ENCODE measurements around the gene HLA-DOB. TPM values are rescaled to one million over a fixed set of nuclear protein-coding genes. Genes with fewer than 3 reads are reported as not detected.
"Not testable (repeated sequence)": the region's sequence is repeated elsewhere in the genome, so short reads cannot be mapped to it uniquely, and the experiment has no call there.

The HLA-DOB gene
- total RNA-seq, 1 donor: 6.6 TPM

DNA sequence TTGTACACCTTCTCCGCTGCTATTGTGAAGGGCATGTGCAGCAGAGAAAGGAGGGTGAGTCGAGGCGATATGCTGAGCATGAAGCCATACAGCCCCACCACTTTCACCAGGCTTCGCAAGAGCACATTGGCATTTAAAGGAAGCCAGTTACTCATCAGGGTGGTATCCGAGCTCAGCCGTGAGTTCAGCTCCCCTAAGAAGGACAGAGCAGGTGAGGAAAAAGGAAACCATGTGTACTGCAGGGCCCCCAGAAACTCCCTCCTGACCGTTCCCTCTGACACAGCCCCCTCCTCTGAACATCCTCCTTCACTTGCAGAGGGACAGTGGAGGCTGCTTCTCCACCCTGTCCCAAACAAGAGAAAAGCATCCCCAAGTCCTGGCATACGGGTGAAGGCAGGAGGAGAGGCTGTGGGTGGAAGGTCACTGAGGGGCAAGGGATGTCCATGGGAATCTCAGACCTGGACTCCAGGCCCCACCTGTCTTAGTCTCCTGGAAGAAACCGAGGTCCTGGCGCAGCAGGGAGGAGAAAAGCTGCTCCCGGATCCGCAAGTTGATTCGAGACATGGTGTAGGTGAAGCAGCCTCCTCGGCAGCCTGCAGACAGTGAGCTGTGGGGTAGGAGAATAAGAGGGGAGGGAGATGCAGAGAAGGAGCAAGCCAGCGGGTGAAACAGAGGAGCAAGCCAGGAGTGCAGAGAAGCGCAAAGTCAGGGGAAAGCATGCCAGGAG lies 18.5 kb upstream of the HLA-DOB start:
- H3K4me1 ChIP-seq (ENCODE audit: insufficient read depth, low read length): peaks cover 36% of the 10 kb centered on the region
- no peaks in the 10 kb centered on the region for H3K27me3 ChIP-seq (ENCODE audit: insufficient read depth, low read length)
- H3K4me3 ChIP-seq (ENCODE audit: low read length): no peak overlapping the region
- H3K9me3 ChIP-seq (ENCODE audit: low read depth, low read length): no peaks in the 10 kb centered on the region

DNA sequence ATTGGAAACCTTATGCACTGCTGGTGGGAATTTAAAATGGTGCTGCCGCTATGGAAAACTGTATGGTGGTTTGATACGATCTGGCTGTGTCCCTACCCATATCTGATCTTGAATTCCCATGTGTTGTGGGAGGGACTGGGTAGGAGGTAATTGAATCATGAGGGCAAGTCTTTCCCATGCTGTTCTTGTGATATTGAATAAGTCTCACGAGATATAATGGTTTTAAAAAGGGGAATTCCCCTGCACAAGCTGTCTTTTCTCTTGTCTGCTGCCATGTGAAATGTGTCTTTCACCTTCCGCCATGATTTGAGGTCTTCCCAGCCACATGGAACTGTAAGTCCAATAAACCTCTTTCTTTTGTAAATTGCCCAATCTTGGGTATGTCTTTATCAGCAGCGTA lies 16.9 kb upstream of the HLA-DOB start:
- Histone ChIP-seq H3K27me3 (ENCODE audit: insufficient read depth, low read length) (no peaks in the 10 kb centered on the region), H3K4me1 (ENCODE audit: insufficient read depth, low read length) (peaks cover 19% of the 10 kb centered on the region), H3K4me3 (ENCODE audit: low read length) (no peak overlapping the region), H3K9me3 (ENCODE audit: low read depth, low read length) (no peaks in the 10 kb centered on the region)

DNA sequence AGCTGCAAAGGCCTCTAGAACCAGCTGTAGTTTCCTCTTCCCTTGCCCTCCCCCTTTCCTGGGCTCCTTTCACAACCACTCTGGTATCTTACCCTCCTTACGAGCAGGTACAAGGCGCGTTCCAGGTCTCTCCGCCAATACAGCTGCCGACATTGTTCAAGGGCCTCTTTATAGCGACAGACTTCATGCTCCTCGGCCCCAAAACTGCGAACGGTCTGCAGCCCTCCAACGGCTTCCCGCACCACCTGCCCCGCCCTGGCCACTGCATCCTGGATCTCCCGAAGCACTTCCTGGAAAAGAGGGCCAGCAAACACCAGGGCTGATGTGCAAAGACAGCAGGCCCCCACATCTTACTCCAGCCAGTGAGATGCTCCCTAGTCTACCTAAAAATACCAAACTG lies 15.7 kb upstream of the HLA-DOB start:
- Histone ChIP-seq H3K9me3 (ENCODE audit: low read depth, low read length) (no peaks in the 10 kb centered on the region), H3K4me3 (ENCODE audit: low read length) (no peak overlapping the region), H3K27me3 (ENCODE audit: insufficient read depth, low read length) (no peaks in the 10 kb centered on the region), H3K4me1 (ENCODE audit: insufficient read depth, low read length) (peaks cover 14% of the 10 kb centered on the region)

DNA sequence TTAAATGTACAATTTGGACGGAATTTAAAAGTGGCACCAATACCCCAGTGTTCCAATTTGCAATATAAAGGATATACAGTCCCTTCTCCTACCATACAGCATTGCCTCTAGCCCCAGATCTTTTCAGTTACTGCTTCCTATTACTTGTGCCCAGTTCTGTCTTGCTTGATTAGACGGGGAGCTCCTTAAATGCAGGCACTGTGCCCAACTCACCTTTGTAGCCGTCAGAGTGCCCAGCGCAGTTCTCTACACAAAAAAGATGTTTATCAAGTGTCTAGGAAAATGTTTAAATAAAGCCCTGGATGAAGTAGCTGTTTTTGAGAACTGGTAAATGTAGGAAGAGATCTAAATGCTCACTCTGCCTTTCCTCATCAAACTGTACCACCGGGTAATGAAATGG lies 14.1 kb upstream of the HLA-DOB start:
- Histone ChIP-seq H3K9me3 (ENCODE audit: low read depth, low read length) (no peaks in the 10 kb centered on the region), H3K27me3 (ENCODE audit: insufficient read depth, low read length) (no peaks in the 10 kb centered on the region), H3K4me1 (ENCODE audit: insufficient read depth, low read length) (peaks cover under 1% of the 10 kb centered on the region), H3K4me3 (ENCODE audit: low read length) (no peak overlapping the region)

DNA sequence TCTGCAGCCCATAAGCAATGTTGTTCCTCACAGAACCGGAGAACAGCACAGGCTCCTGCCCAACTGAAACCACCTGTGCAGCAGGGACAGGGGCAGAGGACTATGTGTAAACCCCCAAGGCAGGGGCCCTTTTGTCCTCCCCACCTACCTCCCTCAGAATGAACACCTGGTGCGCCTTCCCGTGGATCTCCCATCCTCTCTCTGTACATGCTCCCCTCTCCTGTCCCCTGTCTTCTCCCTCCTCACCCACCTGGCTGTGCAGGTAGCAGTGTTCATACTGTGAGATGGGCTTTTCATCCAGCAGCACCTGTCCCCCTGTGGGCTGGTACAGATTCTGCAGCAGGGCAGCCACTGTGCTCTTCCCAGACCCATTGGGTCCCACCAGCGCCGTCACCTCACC lies 13.2 kb upstream of the HLA-DOB start:
- Histone ChIP-seq H3K4me1 (ENCODE audit: insufficient read depth, low read length) (no peaks in the 10 kb centered on the region), H3K27me3 (ENCODE audit: insufficient read depth, low read length) (no peaks in the 10 kb centered on the region), H3K9me3 (ENCODE audit: low read depth, low read length) (no peaks in the 10 kb centered on the region), H3K4me3 (ENCODE audit: low read length) (no peak overlapping the region)

DNA sequence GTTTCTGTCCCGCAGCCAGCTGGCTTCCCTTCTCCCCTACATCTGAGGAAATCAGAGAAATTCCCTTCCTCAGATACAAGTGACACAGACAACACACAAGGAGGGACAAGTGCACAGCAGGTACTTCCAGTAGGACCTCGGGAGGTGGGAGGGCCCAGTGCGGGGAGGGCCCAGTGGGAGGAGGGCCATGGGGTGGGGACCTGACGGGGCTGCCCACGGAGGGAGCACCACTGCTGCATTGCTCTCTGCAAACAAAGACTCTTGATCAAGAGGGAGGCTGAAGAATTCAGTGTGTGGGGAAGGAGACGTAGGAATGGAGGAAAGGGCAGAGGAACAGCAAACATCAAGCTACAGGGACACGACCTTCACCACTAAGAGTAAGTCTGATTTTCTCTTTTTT lies 12.7 kb upstream of the HLA-DOB start:
- H3K27me3 ChIP-seq (ENCODE audit: insufficient read depth, low read length): no peaks in the 10 kb centered on the region
- no peaks in the 10 kb centered on the region for H3K9me3 ChIP-seq (ENCODE audit: low read depth, low read length)
- H3K4me1 ChIP-seq (ENCODE audit: insufficient read depth, low read length): no peaks in the 10 kb centered on the region
- no peak overlapping the region for H3K4me3 ChIP-seq (ENCODE audit: low read length)

DNA sequence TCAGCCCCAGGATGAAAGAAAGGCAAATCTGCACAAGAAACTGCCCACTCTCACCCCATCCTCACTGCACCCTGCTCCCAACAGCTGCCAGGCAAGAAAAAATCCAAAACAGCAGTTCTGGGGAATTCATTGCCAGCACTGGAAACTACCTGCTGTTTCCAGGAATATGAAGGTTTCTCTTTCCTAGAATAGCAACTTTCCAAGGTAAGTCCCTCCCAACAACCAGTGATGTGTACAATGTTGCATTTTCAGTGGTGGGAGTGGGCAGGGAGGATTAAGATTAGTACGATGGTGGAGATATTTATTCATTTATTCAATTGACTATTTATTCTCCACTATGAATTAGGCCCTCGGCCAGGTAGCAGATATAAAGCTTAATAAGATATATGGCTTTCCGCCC lies 10.2 kb upstream of the HLA-DOB start:
- Histone ChIP-seq H3K4me1 (ENCODE audit: insufficient read depth, low read length) (no peaks in the 10 kb centered on the region), H3K27me3 (ENCODE audit: insufficient read depth, low read length) (no peaks in the 10 kb centered on the region), H3K4me3 (ENCODE audit: low read length) (no peak overlapping the region), H3K9me3 (ENCODE audit: low read depth, low read length) (no peaks in the 10 kb centered on the region)

DNA sequence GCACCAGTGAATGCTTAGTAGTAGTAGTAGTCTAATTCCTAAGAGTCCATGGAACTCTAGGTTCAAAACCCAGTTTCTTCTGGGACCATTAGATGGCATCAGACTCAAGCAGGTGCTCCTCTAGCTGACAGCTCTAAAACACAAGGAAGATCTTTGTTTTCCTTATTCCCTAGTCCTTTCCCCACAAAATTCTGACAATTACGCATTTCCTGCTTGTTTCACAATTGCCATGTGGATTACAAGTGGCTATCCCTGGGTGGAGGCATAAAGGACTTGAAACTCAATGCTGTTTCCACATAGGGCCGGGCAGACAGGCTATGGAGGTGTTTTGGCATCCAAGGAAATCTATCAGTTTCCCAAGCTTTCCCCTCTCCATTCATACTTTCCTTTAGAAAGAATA lies 9.2 kb upstream of the HLA-DOB start:
- no peaks in the 10 kb centered on the region for H3K9me3 ChIP-seq (ENCODE audit: low read depth, low read length)
- peaks cover 4% of the 10 kb centered on the region for H3K4me1 ChIP-seq (ENCODE audit: insufficient read depth, low read length)
- no peak overlapping the region for H3K4me3 ChIP-seq (ENCODE audit: low read length)
- H3K27me3 ChIP-seq (ENCODE audit: insufficient read depth, low read length): no peaks in the 10 kb centered on the region

DNA sequence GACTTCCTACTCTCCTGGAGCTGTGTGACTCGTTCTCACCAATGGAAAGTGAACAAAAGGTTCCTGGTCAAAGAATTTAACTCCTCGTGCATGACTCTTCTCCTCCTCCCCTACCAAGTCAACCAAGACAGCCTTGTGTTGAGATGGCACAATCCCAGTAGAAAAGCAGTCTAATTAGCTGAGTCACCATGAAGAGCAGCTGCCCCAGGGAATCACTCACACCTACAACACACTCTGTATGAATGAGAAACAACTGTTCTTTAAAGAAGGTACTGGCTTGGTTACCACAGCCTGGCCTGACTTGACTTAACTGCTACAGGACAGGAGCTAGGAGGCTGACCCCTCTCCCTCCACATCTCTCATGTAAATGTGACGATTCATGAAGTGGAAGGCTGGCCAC lies 2.9 kb upstream of the HLA-DOB start:
- no peak overlapping the region for H3K4me3 ChIP-seq (ENCODE audit: low read length)
- no peaks in the 10 kb centered on the region for H3K27me3 ChIP-seq (ENCODE audit: insufficient read depth, low read length)
- no peaks in the 10 kb centered on the region for H3K9me3 ChIP-seq (ENCODE audit: low read depth, low read length)
- peaks cover 7% of the 10 kb centered on the region for H3K4me1 ChIP-seq (ENCODE audit: insufficient read depth, low read length)

DNA sequence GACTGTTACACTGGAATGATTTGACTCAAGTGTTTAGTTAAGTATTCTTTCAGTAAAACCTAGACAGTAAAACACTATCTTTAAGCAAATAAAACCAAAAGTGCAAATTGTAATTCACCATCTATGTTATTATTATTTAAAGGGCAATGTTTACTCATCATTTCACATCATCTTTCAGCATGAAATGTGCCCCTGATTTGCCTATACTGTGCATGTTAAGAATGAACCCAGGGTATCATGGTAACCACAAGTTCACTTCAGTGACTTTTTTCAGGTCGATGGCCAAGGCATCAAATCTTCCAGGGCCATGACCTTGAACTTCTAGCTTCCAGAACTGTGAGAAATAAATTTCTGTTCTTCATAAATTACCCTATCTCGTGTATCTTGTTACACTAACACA lies 2.1 kb upstream of the HLA-DOB start:
- H3K4me1 ChIP-seq (ENCODE audit: insufficient read depth, low read length): peaks cover 7% of the 10 kb centered on the region
- no peaks in the 10 kb centered on the region for H3K27me3 ChIP-seq (ENCODE audit: insufficient read depth, low read length)
- no peaks in the 10 kb centered on the region for H3K9me3 ChIP-seq (ENCODE audit: low read depth, low read length)
- H3K4me3 ChIP-seq (ENCODE audit: low read length): no peak overlapping the region

DNA sequence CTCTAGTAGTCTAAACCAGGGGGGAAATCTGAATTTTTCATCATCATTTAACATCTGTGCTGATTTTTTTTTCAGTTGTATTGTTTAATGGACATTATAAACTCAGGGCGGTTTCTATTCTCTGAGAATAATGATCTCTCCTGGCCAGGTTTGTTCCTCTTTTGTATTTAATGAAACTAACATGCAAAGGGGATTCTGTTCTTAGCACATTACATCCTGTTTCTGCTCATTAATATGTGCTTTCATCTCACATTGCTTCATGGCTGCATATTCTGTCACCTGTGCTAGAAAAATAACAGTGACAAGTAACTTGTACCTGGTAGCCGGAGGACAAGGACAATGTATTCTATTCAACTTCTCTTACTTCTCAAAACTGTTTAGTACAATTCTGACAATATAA lies 806 bp downstream of the HLA-DOB start:
- Histone ChIP-seq H3K4me3 (ENCODE audit: low read length) (peak overlapping the region; percentile 46), H3K4me1 (ENCODE audit: insufficient read depth, low read length) (peaks cover 3% of the 10 kb centered on the region), H3K27me3 (ENCODE audit: insufficient read depth, low read length) (no peaks in the 10 kb centered on the region), H3K9me3 (ENCODE audit: low read depth, low read length) (no peaks in the 10 kb centered on the region)

DNA sequence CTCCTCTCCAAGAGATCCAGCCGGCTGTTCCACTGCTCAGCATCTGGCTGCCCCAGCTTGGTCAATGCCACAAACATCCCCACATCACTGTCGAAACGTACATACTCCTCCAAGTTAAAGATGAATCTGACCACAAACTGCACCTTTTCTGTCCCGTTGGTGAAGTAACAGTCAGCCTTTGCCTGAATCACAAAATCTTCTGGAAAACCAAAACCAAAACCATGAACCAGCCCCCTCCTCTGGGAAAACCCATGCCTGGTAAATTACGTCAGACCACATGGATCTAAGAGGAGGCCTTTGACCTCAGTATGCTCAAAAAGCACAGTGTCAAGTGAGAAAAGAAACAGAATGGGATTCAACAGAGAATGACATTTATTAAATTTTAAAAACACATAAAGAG lies 1.7 kb downstream of the HLA-DOB start:
- peak overlapping the region; percentile 46 for H3K4me3 ChIP-seq (ENCODE audit: low read length)
- no peaks in the 10 kb centered on the region for H3K4me1 ChIP-seq (ENCODE audit: insufficient read depth, low read length)

DNA sequence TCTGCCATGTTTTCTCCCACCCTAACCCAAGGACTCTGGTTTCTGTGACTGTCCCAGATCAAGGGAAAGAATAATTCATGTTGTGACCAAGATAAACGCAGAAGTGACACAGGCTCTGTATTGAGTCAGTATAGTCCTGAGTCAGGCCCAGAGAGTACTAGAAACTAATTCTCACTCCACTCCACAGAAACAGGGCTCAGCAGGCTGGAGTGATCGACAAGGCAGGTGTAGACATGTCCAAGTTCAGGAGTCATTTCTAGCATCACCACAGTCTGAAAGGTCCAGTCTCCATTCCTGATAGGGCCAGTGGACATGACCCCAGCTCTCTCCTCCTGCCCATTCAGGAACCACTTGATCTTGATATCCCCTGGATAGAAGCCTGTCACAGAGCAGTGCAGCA lies 2.7 kb downstream of the HLA-DOB start:
- Histone ChIP-seq H3K4me3 (ENCODE audit: low read length) (no peak overlapping the region), H3K27me3 (ENCODE audit: insufficient read depth, low read length) (no peaks in the 10 kb centered on the region), H3K4me1 (ENCODE audit: insufficient read depth, low read length) (no peaks in the 10 kb centered on the region), H3K9me3 (ENCODE audit: low read depth, low read length) (no peaks in the 10 kb centered on the region)

More for the DNA sequence above, 1.7 kb downstream of the HLA-DOB start:
- no peaks in the 10 kb centered on the region for H3K9me3 ChIP-seq (ENCODE audit: low read depth, low read length)
- no peaks in the 10 kb centered on the region for H3K27me3 ChIP-seq (ENCODE audit: insufficient read depth, low read length)

DNA sequence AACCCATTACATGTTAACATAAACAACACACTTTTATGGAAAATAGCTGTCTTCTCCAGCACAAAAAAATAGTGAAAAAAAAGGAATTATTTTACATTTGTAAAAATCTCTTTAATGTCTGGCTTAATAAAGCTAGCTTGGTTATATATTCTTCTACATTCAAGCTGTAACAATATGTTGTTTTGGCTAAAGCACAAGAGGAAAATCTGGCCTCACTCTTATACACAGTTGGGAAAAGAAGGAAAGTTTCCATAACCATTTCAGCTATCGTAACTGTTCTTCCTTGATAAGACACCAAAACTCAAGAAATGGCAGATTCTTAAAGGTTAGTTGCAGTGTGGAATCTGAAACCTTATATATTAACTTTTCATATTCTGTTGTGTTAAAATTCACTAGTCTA lies 7.6 kb downstream of the HLA-DOB start:
- Histone ChIP-seq H3K9me3 (ENCODE audit: low read depth, low read length) (no peaks in the 10 kb centered on the region), H3K4me3 (ENCODE audit: low read length) (no peak overlapping the region), H3K4me1 (ENCODE audit: insufficient read depth, low read length) (no peaks in the 10 kb centered on the region), H3K27me3 (ENCODE audit: insufficient read depth, low read length) (peaks cover 7% of the 10 kb centered on the region)

DNA sequence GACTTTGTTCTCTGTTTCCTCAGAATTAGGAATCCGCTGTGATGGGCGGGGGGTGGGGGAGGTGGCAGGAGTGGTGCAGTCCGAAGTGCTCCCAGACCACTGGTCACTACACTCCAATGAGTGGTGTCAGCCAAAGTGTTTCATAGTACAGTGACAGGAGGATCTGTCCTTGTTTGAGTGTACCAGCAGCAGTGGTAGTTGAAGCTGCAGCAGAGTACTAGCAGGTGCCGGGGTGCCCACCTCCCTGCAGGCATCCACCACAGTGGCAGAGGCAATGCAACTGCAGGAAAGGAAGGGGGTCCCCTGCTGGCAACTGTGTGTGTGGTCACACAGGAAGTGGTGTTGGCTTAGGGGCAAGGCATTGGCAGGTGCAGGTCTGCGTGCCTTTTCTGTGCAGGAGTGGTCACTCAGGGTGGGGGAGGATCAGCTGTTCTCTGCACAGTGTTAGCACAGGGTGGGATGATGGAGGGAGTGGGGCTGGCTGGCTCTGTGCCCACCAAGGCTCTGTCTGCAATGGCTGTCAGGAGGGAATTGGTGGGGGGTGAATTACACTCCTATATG lies 9.7 kb downstream of the HLA-DOB start:
- Histone ChIP-seq H3K4me3 (ENCODE audit: low read length) (no peak overlapping the region), H3K4me1 (ENCODE audit: insufficient read depth, low read length) (no peaks in the 10 kb centered on the region), H3K27me3 (ENCODE audit: insufficient read depth, low read length) (peaks cover 12% of the 10 kb centered on the region), H3K9me3 (ENCODE audit: low read depth, low read length) (no peaks in the 10 kb centered on the region)

DNA sequence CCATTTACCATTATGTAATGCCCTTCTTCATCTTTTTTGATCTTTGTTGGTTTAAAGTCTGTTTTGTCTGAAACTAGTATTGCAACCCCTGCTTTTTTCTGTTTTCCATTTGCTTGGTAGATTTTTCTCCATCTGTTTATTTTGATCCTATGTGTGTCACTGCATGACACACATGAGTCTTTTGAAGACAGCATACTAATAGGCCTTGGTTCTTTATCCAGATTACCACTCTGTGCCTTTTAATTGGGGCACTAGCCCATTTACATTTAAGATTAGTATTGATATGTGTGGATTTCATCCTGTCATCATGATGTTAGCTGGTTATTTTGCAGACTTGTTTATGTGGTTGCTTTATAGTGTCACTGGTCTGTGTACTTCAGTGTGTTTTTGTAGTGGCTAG lies 11.4 kb downstream of the HLA-DOB start:
- H3K4me1 ChIP-seq (ENCODE audit: insufficient read depth, low read length); H3K4me3 ChIP-seq (ENCODE audit: low read length); H3K9me3 ChIP-seq (ENCODE audit: low read depth, low read length): not testable (repeated sequence)
- H3K27me3 ChIP-seq (ENCODE audit: insufficient read depth, low read length): peaks cover 16% of the 10 kb centered on the region

Measured in mononuclear cell (primary cell).